Gastroesophageal sphincter (tissue), 4 donors: ENCODE measurements around the gene RAD18. TPM values are rescaled to one million over a fixed set of nuclear protein-coding genes. Genes with fewer than 3 reads are reported as not detected.

Experiments used
- ATAC-seq: fragments of 150-250 bp; one replicate; pipeline ENCODE4 v1.9.1; 2016; ENCODE audit warnings: mild to moderate bottlenecking, moderate library complexity
- H3K27ac ChIP-seq, 4 donors: fragments of 200-600 bp; sonication (generic) in 3 of 4; 1 replicate in 3 of 4; 2 replicates in 1 of 4; pipeline ENCODE4 v1.5.1; 2016 to 2019
- H3K27me3 ChIP-seq: fragments of 200-600 bp; sonication (generic); one replicate; pipeline ENCODE4 v1.5.1; 2019
- H3K36me3 ChIP-seq, 2 donors: fragments of 200-600 bp; sonication (generic); one replicate each; pipeline ENCODE4 v1.5.1; 2019; ENCODE audit warnings: control low read depth in 1 of 2
- H3K4me1 ChIP-seq, 3 donors: fragments of 200-600 bp; sonication (generic); 1 replicate in 2 of 3; 2 replicates in 1 of 3; pipeline ENCODE4 v1.5.1; 2016 to 2019; ENCODE audit warnings: control low read depth in 2 of 3
- H3K4me3 ChIP-seq, 2 donors: fragments of 200-600 bp; sonication (generic); one replicate each; pipeline ENCODE4 v1.5.1; 2019; ENCODE audit warnings: mild to moderate bottlenecking in 1 of 2, moderate library complexity in 1 of 2
- H3K9me3 ChIP-seq, 3 donors: fragments of 200-600 bp; sonication (generic); one replicate each; pipeline ENCODE4 v1.5.1; 2017 to 2019; ENCODE audit warnings: control low read depth in 2 of 3
- EP300 ChIP-seq: sonication (generic); formaldehyde crosslinking; IDR thresholded peaks from one replicate; pipeline ENCODE4 v1.6.1; 2017; ENCODE audit warnings: antibody characterized with exemption, mild to moderate bottlenecking
- POLR2A ChIP-seq, 2 donors: fragments of 450-650 bp; IDR thresholded peaks; one replicate each; pipeline ENCODE4 v1.6.1; 2017; ENCODE audit warnings: antibody characterized with exemption in 2 of 2, mild to moderate bottlenecking in 2 of 2, moderate library complexity in 1 of 2
- POLR2AphosphoS5 ChIP-seq: sonication (generic); formaldehyde crosslinking; IDR thresholded peaks from one replicate; pipeline ENCODE4 v1.6.1; 2017; ENCODE audit warnings: antibody characterized with exemption
- WGBS, 2 donors: methylation state at CpG; one replicate each; pipeline ENCODE4 v1.1.5; 2018; ENCODE audit warnings: low coverage in 1 of 2; 5-methylcytosine and 5-hydroxymethylcytosine counted together
- total RNA-seq, 4 donors: library from RNA; depleted of rRNA; stranded (reverse); fragments of >200 nt; gene quantifications; one replicate each; pipeline ENCODE4 v1.1.0, GENCODE V29; 2016
- TF ChIP-seq, protein P1 (sequence below), 4 experiments: fragments of 200-600 bp in 2 of 4; fragments of 450-650 bp in 2 of 4; sonication (generic) in 1 of 4; IDR thresholded peaks; one replicate each; pipeline ENCODE4 v1.5.1; 2017 to 2019; ENCODE audit warnings: antibody characterized with exemption in 4 of 4, mild to moderate bottlenecking in 2 of 4, moderate library complexity in 2 of 4

RAD18 gene
- total RNA-seq, 4 donors from 2014 or later, result 5.7 to 7.8 (median 6.6) TPM

GRCh38 chr3:8911781-8912180 is 51.5 kb downstream of the RAD18 start:
- Histone ChIP-seq H3K27ac (no peak overlapping the region), H3K9me3 (no peaks in the 10 kb centered on the region), H3K4me1 (no peaks in the 10 kb centered on the region), H3K4me3 (no peak overlapping the region), H3K27me3 (no peaks in the 10 kb centered on the region), H3K36me3 (peaks cover 0 to 20% of the 10 kb centered on the region in 2 donors)
- TF ChIP-seq, protein P1, sequence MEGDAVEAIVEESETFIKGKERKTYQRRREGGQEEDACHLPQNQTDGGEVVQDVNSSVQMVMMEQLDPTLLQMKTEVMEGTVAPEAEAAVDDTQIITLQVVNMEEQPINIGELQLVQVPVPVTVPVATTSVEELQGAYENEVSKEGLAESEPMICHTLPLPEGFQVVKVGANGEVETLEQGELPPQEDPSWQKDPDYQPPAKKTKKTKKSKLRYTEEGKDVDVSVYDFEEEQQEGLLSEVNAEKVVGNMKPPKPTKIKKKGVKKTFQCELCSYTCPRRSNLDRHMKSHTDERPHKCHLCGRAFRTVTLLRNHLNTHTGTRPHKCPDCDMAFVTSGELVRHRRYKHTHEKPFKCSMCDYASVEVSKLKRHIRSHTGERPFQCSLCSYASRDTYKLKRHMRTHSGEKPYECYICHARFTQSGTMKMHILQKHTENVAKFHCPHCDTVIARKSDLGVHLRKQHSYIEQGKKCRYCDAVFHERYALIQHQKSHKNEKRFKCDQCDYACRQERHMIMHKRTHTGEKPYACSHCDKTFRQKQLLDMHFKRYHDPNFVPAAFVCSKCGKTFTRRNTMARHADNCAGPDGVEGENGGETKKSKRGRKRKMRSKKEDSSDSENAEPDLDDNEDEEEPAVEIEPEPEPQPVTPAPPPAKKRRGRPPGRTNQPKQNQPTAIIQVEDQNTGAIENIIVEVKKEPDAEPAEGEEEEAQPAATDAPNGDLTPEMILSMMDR (IDR thresholded peaks at IDR 0.05), result no peak
- TF ChIP-seq EP300 (no peak), POLR2A (IDR thresholded peaks at IDR 0.05) (no peak), POLR2AphosphoS5 (no peak)
- 59 to 63% methylated on average over 2 of the region's 2 CpGs for WGBS, 2 donors
- no peak for ATAC-seq

DNA sequence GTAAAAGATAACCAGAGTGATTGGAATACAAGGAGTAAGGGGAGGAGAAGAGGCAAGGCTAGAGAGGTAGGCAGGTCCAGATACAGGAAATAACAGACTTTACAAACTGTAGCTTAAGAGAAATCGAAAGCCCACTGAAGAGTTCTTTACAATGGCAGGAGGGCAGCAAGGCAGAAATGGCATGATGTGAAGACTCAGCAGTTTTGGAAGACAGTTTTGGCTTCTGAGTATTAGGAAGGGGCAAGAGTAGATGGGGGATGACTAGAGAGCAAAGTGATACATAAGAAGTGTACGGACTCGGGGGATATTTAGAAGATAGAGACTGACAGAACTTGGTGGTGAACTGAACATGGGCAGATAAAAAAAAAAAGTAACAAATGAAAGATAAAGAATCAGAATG is 54.1 kb downstream of the RAD18 start:
- H3K36me3 ChIP-seq, result peaks cover 0 to 15% of the 10 kb centered on the region in 2 donors
- ATAC-seq, result no peak
- H3K4me1 ChIP-seq, result no peaks in the 10 kb centered on the region

GRCh38 chr3:8903191-8903590 is 60.1 kb downstream of the RAD18 start:
- WGBS, 2 donors, result 80 to 100% methylated on average over 5 of the region's 5 CpGs
- peaks cover 0 to 11% of the 10 kb centered on the region in 2 donors for H3K36me3 ChIP-seq
- no peaks in the 10 kb centered on the region for H3K27me3 ChIP-seq
- no peaks in the 10 kb centered on the region for H3K9me3 ChIP-seq
- no peak for ATAC-seq
- no peak overlapping the region for H3K4me3 ChIP-seq
- H3K4me1 ChIP-seq, result no peaks in the 10 kb centered on the region
- H3K27ac ChIP-seq, result no peak overlapping the region
- no peak for TF ChIP-seq POLR2AphosphoS5
- no peak for TF ChIP-seq EP300
- TF ChIP-seq, protein P1 (IDR thresholded peaks at IDR 0.05), result no peak
- TF ChIP-seq POLR2A (IDR thresholded peaks at IDR 0.05), result no peak

More for the DNA sequence above, 54.1 kb downstream of the RAD18 start:
- Histone ChIP-seq H3K9me3 (no peaks in the 10 kb centered on the region), H3K27ac (no peak overlapping the region), H3K27me3 (no peaks in the 10 kb centered on the region), H3K4me3 (no peak overlapping the region)
- no peak for TF ChIP-seq POLR2A (IDR thresholded peaks at IDR 0.05)
- 64 to 96% methylated on average over 3 of the region's 3 CpGs for WGBS, 2 donors

GRCh38 chr3:8900869-8901268 is 62.4 kb downstream of the RAD18 start:
- Histone ChIP-seq H3K27me3 (no peaks in the 10 kb centered on the region), H3K4me3 (no peak overlapping the region), H3K27ac (no peak overlapping the region), H3K4me1 (no peaks in the 10 kb centered on the region), H3K9me3 (no peaks in the 10 kb centered on the region), H3K36me3 (peaks cover 0 to 26% of the 10 kb centered on the region in 2 donors)
- WGBS, 2 donors, result 89 to 91% methylated on average over 2 to 3 of the region's 3 CpGs
- TF ChIP-seq, protein P1 (IDR thresholded peaks at IDR 0.05), result no peak
- TF ChIP-seq POLR2AphosphoS5 (no peak), EP300 (no peak), POLR2A (IDR thresholded peaks at IDR 0.05) (no peak)
- ATAC-seq, result no peak

GRCh38 chr3:8899876-8900460 is 63.3 kb downstream of the RAD18 start:
- 20 to 33% methylated on average over 1 of the region's 1 CpG for WGBS, 2 donors
- H3K4me3 ChIP-seq, result no peak overlapping the region
- no peak for ATAC-seq
- H3K9me3 ChIP-seq, result no peaks in the 10 kb centered on the region
- no peak overlapping the region for H3K27ac ChIP-seq
- peaks cover 0 to 30% of the 10 kb centered on the region in 2 donors for H3K36me3 ChIP-seq
- no peaks in the 10 kb centered on the region for H3K27me3 ChIP-seq
- H3K4me1 ChIP-seq, result no peaks in the 10 kb centered on the region
- no peak for TF ChIP-seq POLR2A (IDR thresholded peaks at IDR 0.05)
- TF ChIP-seq EP300, result no peak
- no peak for TF ChIP-seq POLR2AphosphoS5
- TF ChIP-seq, protein P1 (IDR thresholded peaks at IDR 0.05), result no peak
